C1 segment of cervical spinal cord (tissue), 14 donors: ENCODE results near the gene DOK1.

Experiments used
- DNase-seq, 14 donors: peaks; one replicate each; lab custom pipeline; 2025; lab: John Stamatoyannopoulos, UW

DOK1 gene

GRCh38 chr2:74553892-74554819 is at the start of gene DOK1, which contains the start of gene LOXL3:
Gene DOK1, plus strand, starts transcription at chr2:74554720. Its CDS starts 35 bp downstream, at chr2:74554755.
Gene LOXL3, minus strand, starts transcription at chr2:74553942. Its CDS starts 1,308 bp downstream, at chr2:74552634.
- peak in 11 of 14 donors; percentile 44 to 79 (median 69) for DNase-seq

- no peak for DNase-seq
Observed at GRCh38 chr2:74505448-74506246, 48.9 kb upstream of the DOK1 start.

- DNase-seq: peak; percentile 62 to 99 (median 94)
Observed at GRCh38 chr2:74507145-74507925, 47.2 kb upstream of the DOK1 start, which contains the start of gene PCGF1. Gene PCGF1, minus strand, starts transcription at chr2:74507695. Its CDS starts 27 bp downstream, at chr2:74507668.

- peak in 2 of 14 donors; percentile 44 to 55 for DNase-seq
Observed at GRCh38 chr2:74507926-74508520, 46.5 kb upstream of the DOK1 start.

- no peak for DNase-seq
Observed at GRCh38 chr2:74510272-74510671, 44.2 kb upstream of the DOK1 start.

- no peak for DNase-seq
Observed at GRCh38 chr2:74511104-74511989, 43.2 kb upstream of the DOK1 start.

GRCh38 chr2:74512744-74513604 is 41.5 kb upstream of the DOK1 start:
- DNase-seq: no peak

GRCh38 chr2:74513605-74514367 is 40.7 kb upstream of the DOK1 start:
- no peak for DNase-seq

GRCh38 chr2:74514368-74515270 is 39.9 kb upstream of the DOK1 start, which contains the start of gene TLX2:
Gene TLX2, plus strand, starts transcription at chr2:74514450. Its CDS starts 357 bp downstream, at chr2:74514807.
- DNase-seq: no peak

- no peak for DNase-seq
Observed at GRCh38 chr2:74515271-74515980, 39.1 kb upstream of the DOK1 start.

- DNase-seq: peak in 6 of 14 donors; percentile 2 to 39 (median 6)
Observed at GRCh38 chr2:74515981-74516633, 38.4 kb upstream of the DOK1 start.

- DNase-seq: no peak
Observed at GRCh38 chr2:74516650-74517049, 37.9 kb upstream of the DOK1 start.

- DNase-seq: no peak
Observed at GRCh38 chr2:74522516-74522915, 32.0 kb upstream of the DOK1 start.

- DNase-seq: no peak
Observed at GRCh38 chr2:74524005-74524404, 30.5 kb upstream of the DOK1 start.

GRCh38 chr2:74524955-74525716 is 29.4 kb upstream of the DOK1 start:
- no peak for DNase-seq
